Lower leg skin (tissue), 4 donors: Measurements from ENCODE around the gene MGAT3. TPM values are rescaled to one million over a fixed set of nuclear protein-coding genes. Genes with fewer than 3 reads are reported as not detected.
"Not testable (repeated sequence)": the region's sequence is repeated elsewhere in the genome, so short reads cannot be mapped to it uniquely, and the experiment has no call there.

Source experiments
- DNase-seq, 2 donors: peaks; one replicate each; pipeline ENCODE4 v3.0.0-alpha.2; 2019; ENCODE audit warnings: low spot score in 2 of 2
- H3K4me3 ChIP-seq: fragments of 200-600 bp; sonication (generic); 2 replicates; pipeline ENCODE4 v1.5.1; 2017; ENCODE audit warnings: mild to moderate bottlenecking, low read depth; ENCODE audit not compliant: poor library complexity, severe bottlenecking
- CTCF ChIP-seq, 3 donors: fragments of 450-650 bp; IDR thresholded peaks; one replicate each; pipeline ENCODE4 v1.5.1; 2016; ENCODE audit warnings: antibody characterized with exemption in 3 of 3, mild to moderate bottlenecking in 3 of 3, moderate library complexity in 2 of 3
- POLR2A ChIP-seq, 2 donors: fragments of 450-650 bp; IDR thresholded peaks; one replicate each; pipeline ENCODE4 v1.6.1; 2016 to 2017; ENCODE audit warnings: antibody characterized with exemption in 2 of 2, mild to moderate bottlenecking in 1 of 2, moderate library complexity in 1 of 2
- WGBS, 2 donors: methylation state at CpG; one replicate each; pipeline ENCODE4 v1.1.5; 2018; 5-methylcytosine and 5-hydroxymethylcytosine counted together
- intact Hi-C: fragments of 100-400 bp; cut with DNase I; formaldehyde crosslinking; loops from one replicate; pipeline ENCODE4 v1.15.0; 2023; ENCODE audit warnings: low total_unique reads
- total RNA-seq, 4 donors: library from RNA; depleted of rRNA; stranded (reverse); fragments of >200 nt; gene quantifications; one replicate each; pipeline ENCODE4 v1.1.0, GENCODE V29; 2016

The MGAT3 gene
- total RNA-seq, 4 donors from 2014 or later = 1.2 to 5.5 (median 3.2) TPM

- no peak for TF ChIP-seq CTCF (IDR thresholded peaks at IDR 0.05)
- TF ChIP-seq POLR2A (IDR thresholded peaks at IDR 0.05) = peak in 1 of 2 donors; percentile 98
- 0% methylated on average over 47 to 79 of the region's 86 CpGs for WGBS, 2 donors
- peak; percentile 87 to 98 for DNase-seq
- intact Hi-C loops = loop anchor here (10.0 kb wide), 3 partner anchors 116 to 206 kb away; partner anchors contain the start of genes RPL3 and SYNGR1
- H3K4me3 ChIP-seq = peak within 1 kb of the TSS; percentile 100
Measured at GRCh38 chr22:39520226-39521105, 63.7 kb downstream of the MGAT3 start, which contains the start of gene ATF4. ATF4 (plus strand) TSS chr22:39520562; CDS start chr22:39521446, 884 bp downstream.

GRCh38 chr22:39521106-39521885 is 64.5 kb downstream of the MGAT3 start:
- intact Hi-C loops = loop anchor here (10.0 kb wide), 3 partner anchors 116 to 206 kb away; partner anchors contain the start of genes RPL3 and SYNGR1
- DNase-seq = not testable (repeated sequence)
- WGBS, 2 donors = 0 to 1% methylated on average over 20 to 27 of the region's 28 CpGs
- H3K4me3 ChIP-seq = peak overlapping the region; percentile 100

GRCh38 chr22:39522091-39522490 is 65.3 kb downstream of the MGAT3 start:
- intact Hi-C loops = loop anchor here (10.0 kb wide), 3 partner anchors 117 to 207 kb away; partner anchors contain the start of genes RPL3 and SYNGR1
- WGBS, 2 donors = 9 to 10% methylated on average over 5 of the region's 5 CpGs
- DNase-seq = not testable (repeated sequence)
- peak overlapping the region; percentile 100 for H3K4me3 ChIP-seq

GRCh38 chr22:39522567-39523300 is 65.9 kb downstream of the MGAT3 start:
- WGBS, 2 donors = 11 to 12% methylated on average over 14 of the region's 14 CpGs
- no peak for DNase-seq
- H3K4me3 ChIP-seq = peak overlapping the region; percentile 100
- TF ChIP-seq POLR2A (IDR thresholded peaks at IDR 0.05) (no peak), CTCF (IDR thresholded peaks at IDR 0.05) (no peak)
- intact Hi-C loops = loop anchor here (10.0 kb wide), 3 partner anchors 118 to 208 kb away; partner anchors contain the start of genes RPL3 and SYNGR1

- TF ChIP-seq POLR2A (IDR thresholded peaks at IDR 0.05) (no peak), CTCF (IDR thresholded peaks at IDR 0.05) (no peak)
- H3K4me3 ChIP-seq = no peak overlapping the region
- DNase-seq = no peak
- intact Hi-C loops = loop anchor here (10.0 kb wide), 3 partner anchors 119 to 209 kb away; partner anchors contain the start of genes RPL3 and SYNGR1
- 70 to 73% methylated on average over 13 of the region's 13 CpGs for WGBS, 2 donors
Measured at GRCh38 chr22:39524089-39524752, 67.4 kb downstream of the MGAT3 start.
